Naive thymus-derived CD4-positive, alpha-beta T cell (primary cell): ENCODE measurements around the gene IFNGR1. TPM values are rescaled to one million over a fixed set of nuclear protein-coding genes. Genes with fewer than 3 reads are reported as not detected.

ENCODE experiments used
- ATAC-seq: fragments of 150-1000 bp; cut with Tn5 transposase; 2 replicates; pipeline ENCODE4 v1.10.0; 2021; ENCODE audit warnings: mild to moderate bottlenecking, moderate library complexity
- CTCF ChIA-PET: fragments of 350-600 bp; sonication (Branson Sonifier 250); formaldehyde crosslinking; loops from one replicate; lab custom pipeline; 2021; ENCODE audit warnings: antibody characterized with exemption; lab: Charles Lee
- POLR2A ChIA-PET: fragments of 350-600 bp; sonication (Branson Sonifier 250); formaldehyde crosslinking; loops from one replicate; lab custom pipeline; 2021; ENCODE audit warnings: antibody characterized with exemption, inconsistent platforms; lab: Charles Lee
- DNase-seq, 9 donors: peaks; one replicate each; pipeline versions ENCODE4 v3.0.0 to v3.0.0-alpha.2; 2020 to 2022; ENCODE audit warnings: mixed read lengths in 1 of 9
- H3K27ac ChIP-seq: one replicate; pipeline ENCODE4 v1.7.0; 2013; ENCODE audit warnings: mild to moderate bottlenecking, low read depth, low read length, moderate library complexity
- H3K27me3 ChIP-seq, 2 donors: one replicate each; pipeline ENCODE4 v1.7.0; 2013; ENCODE audit warnings: low read length in 2 of 2, mild to moderate bottlenecking in 2 of 2, moderate library complexity in 2 of 2; ENCODE audit not compliant: control insufficient read depth in 2 of 2, insufficient read depth in 2 of 2
- H3K36me3 ChIP-seq, 3 experiments: 1 replicate in 2 of 3; 2 replicates in 1 of 3; pipeline ENCODE4 v1.7.0; 2013; ENCODE audit warnings: low read length in 3 of 3, mild to moderate bottlenecking in 3 of 3, moderate library complexity in 1 of 3; ENCODE audit not compliant: insufficient read depth in 3 of 3, control insufficient read depth in 2 of 3
- H3K4me1 ChIP-seq, 2 donors: one replicate each; pipeline ENCODE4 v1.7.0; 2013; ENCODE audit warnings: low read length in 2 of 2, mild to moderate bottlenecking in 2 of 2, moderate library complexity in 1 of 2; ENCODE audit not compliant: control insufficient read depth in 2 of 2, insufficient read depth in 2 of 2
- H3K4me3 ChIP-seq: 2 replicates; pipeline ENCODE4 v1.7.0; 2013; ENCODE audit warnings: mild to moderate bottlenecking, low read length
- H3K9me3 ChIP-seq, 3 experiments: 1 replicate in 2 of 3; 2 replicates in 1 of 3; pipeline ENCODE4 v1.7.0; 2013; ENCODE audit warnings: low read length in 3 of 3; ENCODE audit not compliant: control insufficient read depth in 2 of 3
- H3K27ac Mint-ChIP-seq, 9 donors: one replicate each; pipeline ENCODE4 v1.8.0; 2020 to 2022; ENCODE audit warnings: mixed read lengths in 9 of 9, mild to moderate bottlenecking in 8 of 9, moderate library complexity in 5 of 9, inconsistent platforms in 2 of 9
- H3K27me3 Mint-ChIP-seq, 5 donors: one replicate each; pipeline ENCODE4 v1.8.0; 2021 to 2022; ENCODE audit warnings: mixed read lengths in 5 of 5, mild to moderate bottlenecking in 1 of 5
- H3K36me3 Mint-ChIP-seq, 5 donors: one replicate each; pipeline ENCODE4 v1.8.0; 2020 to 2022; ENCODE audit warnings: mixed read lengths in 5 of 5, mild to moderate bottlenecking in 3 of 5, inconsistent platforms in 1 of 5
- H3K4me1 Mint-ChIP-seq, 7 donors: one replicate each; pipeline ENCODE4 v1.8.0; 2020 to 2022; ENCODE audit warnings: mixed read lengths in 7 of 7, mild to moderate bottlenecking in 3 of 7, inconsistent platforms in 1 of 7
- H3K4me3 Mint-ChIP-seq, 10 donors: one replicate each; pipeline ENCODE4 v1.8.0; 2020 to 2022; ENCODE audit warnings: mild to moderate bottlenecking in 10 of 10, mixed read lengths in 10 of 10, moderate library complexity in 6 of 10, inconsistent platforms in 2 of 10
- H3K9me3 Mint-ChIP-seq, 11 donors: one replicate each; pipeline ENCODE4 v1.8.0; 2020 to 2022; ENCODE audit warnings: mixed read lengths in 11 of 11, mild to moderate bottlenecking in 4 of 11, inconsistent platforms in 1 of 11, moderate library complexity in 1 of 11
- intact Hi-C, 2 donors: fragments of 100-400 bp; cut with micrococcal nuclease; formaldehyde crosslinking; loops; one replicate each; pipeline ENCODE4 v1.15.1; 2023
- polyA plus RNA-seq, 2 donors: library from polyadenylated mRNA; unstranded; fragments of 300-500 nt; fragmentation: Illumina TruSeq; gene quantifications; one replicate each; pipeline ENCODE4 v1.2.3, GENCODE V29; 2021
- total RNA-seq, 6 experiments: library from RNA in 5 of 6; stranded (reverse) in 5 of 6; gene quantifications; 1 replicate in 5 of 6; 2 replicates in 1 of 6; pipeline ENCODE4 v1.2.3 and lab custom pipeline; 2021 to 2026

Gene IFNGR1
- total and polyA plus RNA-seq, 7 experiments from 2014 or later, result 27.9 to 90.7 (median 31.3) TPM

DNA sequence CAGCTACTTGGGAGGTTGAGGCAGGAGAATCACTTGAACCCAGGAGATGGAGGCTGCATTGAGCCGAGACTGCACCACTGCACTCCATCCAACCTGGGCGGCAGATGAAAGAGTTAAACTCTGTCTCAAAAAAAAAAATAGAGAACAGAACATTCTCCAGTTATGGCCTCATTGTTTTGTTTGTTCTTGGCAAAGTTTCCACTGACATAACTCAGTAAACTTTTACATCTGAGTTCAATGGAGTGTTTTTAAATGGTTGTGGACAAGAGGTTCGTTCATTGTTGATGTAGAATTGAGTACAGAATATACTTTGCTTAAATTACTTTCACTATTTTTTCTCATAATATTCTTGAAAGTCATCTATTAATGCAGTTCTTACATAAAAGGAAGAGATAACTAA, 42.2 kb upstream of the IFNGR1 start:
- Mint-ChIP-seq H3K4me1 (peaks cover 0 to 14% (median 4%) of the 10 kb centered on the region in 7 donors), H3K27ac (peak overlapping the region in 1 of 9 donors; percentile 11), H3K4me3 (no peak overlapping the region), H3K27me3 (peaks cover 7 to 32% (median 22%) of the 10 kb centered on the region in 5 donors), H3K9me3 (peaks cover 0 to 6% (median 1%) of the 10 kb centered on the region in 11 donors), H3K36me3 (peaks cover 0 to 4% (median 2%) of the 10 kb centered on the region in 5 donors)
- ChIA-PET POLR2A (no interaction called here), CTCF (interaction anchor here (1.0 kb wide), 1 partner anchor 11 kb away, joined by 3 read pairs; no protein-coding TSS in a partner anchor)
- no peaks in the 10 kb centered on the region for H3K27me3 ChIP-seq
- H3K27ac ChIP-seq, result no peak overlapping the region
- H3K4me1 ChIP-seq, result peaks cover 0 to 14% of the 10 kb centered on the region in 2 donors
- no peaks in the 10 kb centered on the region for H3K9me3 ChIP-seq
- H3K4me3 ChIP-seq, result no peak overlapping the region
- ATAC-seq (no peak), DNase-seq (no peak)
- H3K36me3 ChIP-seq, result no peaks in the 10 kb centered on the region
- intact Hi-C loops, result no loop called here

GRCh38 chr6:137260217-137260616, 41.0 kb upstream of the IFNGR1 start:
- ATAC-seq, result no peak
- Histone ChIP-seq H3K4me1 (peaks cover 0 to 14% of the 10 kb centered on the region in 2 donors), H3K9me3 (peaks cover 0 to 5% (median 0%) of the 10 kb centered on the region in 3 experiments), H3K27ac (no peak overlapping the region), H3K36me3 (no peaks in the 10 kb centered on the region), H3K27me3 (no peaks in the 10 kb centered on the region), H3K4me3 (no peak overlapping the region)
- no peak for DNase-seq
- Mint-ChIP-seq H3K36me3 (peaks cover 0 to 7% (median 4%) of the 10 kb centered on the region in 5 donors), H3K9me3 (peaks cover 0 to 17% (median 6%) of the 10 kb centered on the region in 11 donors), H3K27ac (no peak overlapping the region), H3K27me3 (peaks cover 4 to 28% (median 22%) of the 10 kb centered on the region in 5 donors), H3K4me1 (peaks cover 0 to 14% (median 4%) of the 10 kb centered on the region in 7 donors), H3K4me3 (no peak overlapping the region)
- intact Hi-C loops, result no loop called here
- CTCF ChIA-PET, result interaction anchor here (1.0 kb wide), 1 partner anchor 12 kb away, joined by 3 read pairs; no protein-coding TSS in a partner anchor
- POLR2A ChIA-PET, result no interaction called here

DNA sequence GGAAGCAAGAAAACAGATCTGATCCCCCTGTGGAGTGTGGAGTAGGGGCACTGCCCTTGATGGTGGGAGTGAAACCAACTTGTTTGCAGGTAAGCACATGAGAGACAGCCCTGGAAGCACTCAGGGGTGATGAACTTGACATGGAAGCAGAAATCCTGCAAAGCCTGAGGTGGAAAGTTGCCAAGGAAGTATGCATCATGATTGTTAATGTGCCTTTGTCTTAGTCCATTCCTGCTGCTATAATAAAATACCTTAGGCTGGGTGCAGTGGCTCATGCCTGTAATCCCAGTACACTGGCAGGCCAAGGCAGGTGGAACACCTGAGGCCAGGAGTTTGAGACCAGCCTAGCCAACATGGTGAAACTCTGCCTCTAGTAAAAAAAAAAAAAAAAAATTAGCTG, 40.2 kb upstream of the IFNGR1 start:
- DNase-seq (no peak), ATAC-seq (no peak)
- peaks cover 4 to 26% (median 13%) of the 10 kb centered on the region in 11 donors for H3K9me3 Mint-ChIP-seq
- H3K4me3 Mint-ChIP-seq, result no peak overlapping the region
- H3K36me3 ChIP-seq, result no peaks in the 10 kb centered on the region
- peaks cover 0 to 8% (median 5%) of the 10 kb centered on the region in 3 experiments for H3K9me3 ChIP-seq
- CTCF ChIA-PET, result interaction anchor here (0.6 kb wide), 1 partner anchor 333 kb away, joined by 3 read pairs; no protein-coding TSS in a partner anchor
- POLR2A ChIA-PET, result no interaction called here
- H3K4me1 ChIP-seq, result peaks cover 0 to 14% of the 10 kb centered on the region in 2 donors
- H3K27ac ChIP-seq, result no peak overlapping the region
- peaks cover 4 to 12% (median 6%) of the 10 kb centered on the region in 5 donors for H3K36me3 Mint-ChIP-seq
- H3K27me3 Mint-ChIP-seq, result peaks cover 4 to 23% (median 18%) of the 10 kb centered on the region in 5 donors
- H3K27ac Mint-ChIP-seq, result no peak overlapping the region
- no peaks in the 10 kb centered on the region for H3K27me3 ChIP-seq
- peaks cover 0 to 14% (median 4%) of the 10 kb centered on the region in 7 donors for H3K4me1 Mint-ChIP-seq
- intact Hi-C loops, result no loop called here
- H3K4me3 ChIP-seq, result no peak overlapping the region

DNA sequence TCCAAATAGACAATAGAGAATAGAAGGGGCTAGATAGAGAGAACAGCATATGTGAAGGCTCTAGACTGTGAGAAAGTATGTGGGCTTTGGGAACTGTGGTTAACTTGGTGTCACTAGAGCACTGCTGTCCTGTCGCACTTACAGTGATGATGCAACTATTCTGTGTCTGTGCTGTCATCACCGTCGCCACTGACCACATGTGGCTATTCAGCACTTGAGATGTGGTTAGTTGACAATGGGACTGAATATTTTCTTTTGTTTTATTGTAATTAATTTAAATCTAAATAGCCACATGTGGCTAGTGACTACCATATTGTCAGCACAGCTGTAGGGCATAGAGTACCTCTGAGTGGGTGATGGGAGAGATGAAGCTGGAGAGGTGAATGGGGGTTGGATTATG, 39.0 kb upstream of the IFNGR1 start:
- CTCF ChIA-PET, result interaction anchor here (0.6 kb wide), 1 partner anchor 20 kb away, joined by 3 read pairs; no protein-coding TSS in a partner anchor
- peak overlapping the region in 1 of 9 donors; percentile 47 for H3K27ac Mint-ChIP-seq

DNA sequence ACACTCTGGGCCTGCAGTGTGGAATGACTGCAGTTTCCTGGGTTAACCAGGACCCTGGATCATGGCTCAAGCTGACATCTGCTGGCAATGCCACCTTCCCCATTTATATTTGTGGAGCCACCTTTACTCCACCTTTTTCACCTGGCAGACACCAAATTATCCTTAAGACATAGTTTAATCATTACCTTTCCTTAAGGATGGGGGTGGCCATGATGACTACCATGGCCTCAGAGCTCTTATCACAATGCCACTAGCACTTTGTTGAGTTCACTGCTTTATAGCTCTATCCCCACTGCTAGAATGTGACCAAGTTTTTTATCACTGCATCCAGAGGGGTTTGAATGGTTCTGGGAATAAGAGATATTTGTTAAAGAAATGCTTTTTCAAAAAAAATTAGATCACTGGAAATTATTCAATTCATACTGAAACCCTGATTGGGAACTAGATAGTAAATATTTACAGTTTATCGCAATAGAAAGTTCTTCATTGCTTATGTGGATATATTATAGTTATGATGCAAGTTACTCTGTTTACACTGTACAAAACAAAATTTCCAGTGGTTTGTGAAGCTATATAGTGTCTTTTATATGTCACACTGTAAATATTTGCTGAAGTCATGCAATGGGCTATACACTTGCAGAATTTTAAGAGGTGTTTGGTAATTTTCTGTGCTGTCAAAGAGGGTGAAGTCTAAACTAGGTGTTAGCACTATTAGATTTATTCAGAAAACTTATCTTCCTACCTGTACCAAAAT, 37.3 kb upstream of the IFNGR1 start:
- peaks cover 4 to 21% (median 12%) of the 10 kb centered on the region in 5 donors for H3K36me3 Mint-ChIP-seq
- H3K27me3 ChIP-seq, result no peaks in the 10 kb centered on the region
- no peak overlapping the region for H3K27ac Mint-ChIP-seq
- ATAC-seq, result no peak
- H3K9me3 ChIP-seq, result peaks cover 0 to 13% (median 5%) of the 10 kb centered on the region in 3 experiments
- no peak for DNase-seq
- peaks cover 0 to 8% of the 10 kb centered on the region in 2 donors for H3K4me1 ChIP-seq
- peaks cover 7 to 37% (median 18%) of the 10 kb centered on the region in 5 donors for H3K27me3 Mint-ChIP-seq
- ChIA-PET POLR2A (no interaction called here), CTCF (no interaction called here)
- intact Hi-C loops, result no loop called here
- peaks cover 4 to 44% (median 25%) of the 10 kb centered on the region in 11 donors for H3K9me3 Mint-ChIP-seq
- H3K36me3 ChIP-seq, result no peaks in the 10 kb centered on the region
- no peak overlapping the region for H3K27ac ChIP-seq
- H3K4me1 Mint-ChIP-seq, result peaks cover 0 to 8% (median 4%) of the 10 kb centered on the region in 7 donors
- no peak overlapping the region for H3K4me3 Mint-ChIP-seq
- H3K4me3 ChIP-seq, result no peak overlapping the region

More for the DNA sequence above, 39.0 kb upstream of the IFNGR1 start:
- Histone ChIP-seq H3K9me3 (peaks cover 0 to 13% (median 5%) of the 10 kb centered on the region in 3 experiments), H3K4me1 (peaks cover 0 to 14% of the 10 kb centered on the region in 2 donors), H3K4me3 (no peak overlapping the region), H3K27ac (no peak overlapping the region), H3K36me3 (no peaks in the 10 kb centered on the region), H3K27me3 (no peaks in the 10 kb centered on the region)
- ATAC-seq (peak; percentile 92), DNase-seq (no peak)
- peaks cover 0 to 14% (median 4%) of the 10 kb centered on the region in 7 donors for H3K4me1 Mint-ChIP-seq
- no peak overlapping the region for H3K4me3 Mint-ChIP-seq
- POLR2A ChIA-PET, result no interaction called here
- peaks cover 6 to 25% (median 16%) of the 10 kb centered on the region in 5 donors for H3K27me3 Mint-ChIP-seq
- intact Hi-C loops, result no loop called here
- peaks cover 4 to 36% (median 18%) of the 10 kb centered on the region in 11 donors for H3K9me3 Mint-ChIP-seq
- peaks cover 4 to 16% (median 10%) of the 10 kb centered on the region in 5 donors for H3K36me3 Mint-ChIP-seq

- peaks cover 4 to 44% (median 25%) of the 10 kb centered on the region in 11 donors for H3K9me3 Mint-ChIP-seq
- peaks cover 7 to 37% (median 24%) of the 10 kb centered on the region in 5 donors for H3K27me3 Mint-ChIP-seq
- no peak overlapping the region for H3K4me3 Mint-ChIP-seq
- no peak overlapping the region for H3K27ac ChIP-seq
- peaks cover 0 to 6% (median 0%) of the 10 kb centered on the region in 7 donors for H3K4me1 Mint-ChIP-seq
- ChIA-PET POLR2A (no interaction called here), CTCF (interaction anchor here (0.6 kb wide), 1 partner anchor 336 kb away, joined by 3 read pairs; no protein-coding TSS in a partner anchor)
- H3K36me3 Mint-ChIP-seq, result peaks cover 4 to 21% (median 12%) of the 10 kb centered on the region in 5 donors
- H3K27ac Mint-ChIP-seq, result no peak overlapping the region
- no peak overlapping the region for H3K4me3 ChIP-seq
- H3K4me1 ChIP-seq, result no peaks in the 10 kb centered on the region
- no peaks in the 10 kb centered on the region for H3K27me3 ChIP-seq
- intact Hi-C loops, result no loop called here
- DNase-seq (no peak), ATAC-seq (no peak)
- H3K36me3 ChIP-seq, result no peaks in the 10 kb centered on the region
- H3K9me3 ChIP-seq, result peaks cover 0 to 13% (median 5%) of the 10 kb centered on the region in 3 experiments
Measured at GRCh38 chr6:137254966-137255365, 35.8 kb upstream of the IFNGR1 start.
